OCI-LY7 (cell line): ENCODE data around the gene HIVEP3. TPM values are rescaled to one million over a fixed set of nuclear protein-coding genes. Genes with fewer than 3 reads are reported as not detected.

Experiments used
- BruUV-seq: library from RNA; stranded (reverse); fragments of 400-500 nt; replicated peaks from 2 replicates; lab custom pipeline; 2021; lab: Mats Ljungman, UMichigan
- CTCF ChIA-PET: fragments of 300-600 bp; sonication (Branson Sonifier 250); formaldehyde crosslinking; loops from one replicate; lab custom pipeline; 2022; ENCODE audit warnings: antibody characterized with exemption; ENCODE audit not compliant: unreplicated experiment; lab: Charles Lee
- POLR2A ChIA-PET: fragments of 300-600 bp; sonication (Branson Sonifier 250); formaldehyde crosslinking; loops from one replicate; lab custom pipeline; 2022; ENCODE audit warnings: antibody characterized with exemption; lab: Charles Lee
- DNase-seq: peaks from one replicate; pipeline ENCODE4 v3.0.0-alpha.2; 2015; ENCODE audit warnings: low spot score
- H2AFZ ChIP-seq: fragments of 200-600 bp; sonication (generic), shearing (Covaris generic); 2 replicates; pipeline ENCODE4 v1.6.1; 2014; ENCODE audit warnings: mild to moderate bottlenecking, antibody characterized with exemption, low read length, moderate library complexity
- H3K27ac ChIP-seq: fragments of 200-600 bp; sonication (generic); 2 replicates; pipeline ENCODE4 v1.5.1; 2014; ENCODE audit warnings: mixed run types, low read depth, mild to moderate bottlenecking, moderate library complexity, low read length, inconsistent platforms; ENCODE audit not compliant: poor library complexity, severe bottlenecking
- H3K36me3 ChIP-seq: fragments of 200-600 bp; sonication (generic); 2 replicates; pipeline ENCODE4 v1.6.1; 2014; ENCODE audit warnings: mild to moderate bottlenecking, antibody characterized with exemption, low read length, moderate library complexity, mixed read lengths; ENCODE audit not compliant: insufficient read depth
- H3K4me1 ChIP-seq: fragments of 200-600 bp; sonication (generic); 2 replicates; pipeline ENCODE4 v1.5.1; 2014; ENCODE audit warnings: mild to moderate bottlenecking, low read length; ENCODE audit not compliant: insufficient read depth, poor library complexity, severe bottlenecking
- H3K4me2 ChIP-seq: fragments of 200-600 bp; sonication (generic); 2 replicates; pipeline ENCODE4 v1.6.1; 2014; ENCODE audit warnings: mild to moderate bottlenecking, low read length
- H3K4me3 ChIP-seq: fragments of 200-600 bp; sonication (generic); 2 replicates; pipeline ENCODE4 v1.5.1; 2014; ENCODE audit warnings: mild to moderate bottlenecking, low read depth, low read length; ENCODE audit not compliant: poor library complexity, severe bottlenecking
- H3K79me2 ChIP-seq: fragments of 200-600 bp; sonication (generic); 2 replicates; pipeline ENCODE4 v1.6.1; 2016; ENCODE audit warnings: low read depth, mild to moderate bottlenecking, low read length, moderate library complexity, mixed read lengths; ENCODE audit not compliant: insufficient read depth
- H3K9me2 ChIP-seq: fragments of 200-600 bp; sonication (generic); 2 replicates; pipeline ENCODE4 v1.6.1; 2016; ENCODE audit warnings: mild to moderate bottlenecking, low read length, mixed read lengths; ENCODE audit not compliant: insufficient read depth
- H3K9me3 ChIP-seq: fragments of 200-600 bp; sonication (generic); 2 replicates; pipeline ENCODE4 v1.6.1; 2014; ENCODE audit warnings: mild to moderate bottlenecking, mixed run types, low read length, mixed read lengths
- H4K20me1 ChIP-seq: fragments of 200-600 bp; sonication (generic); 2 replicates; pipeline ENCODE4 v1.6.1; 2014; ENCODE audit warnings: mild to moderate bottlenecking, antibody characterized with exemption, low read length, moderate library complexity, mixed read lengths; ENCODE audit not compliant: insufficient read depth
- CTCF ChIP-seq: fragments of 200-600 bp; sonication (generic); conservative IDR thresholded peaks from 2 replicates; pipeline ENCODE4 v1.5.1; 2014; ENCODE audit warnings: mild to moderate bottlenecking, antibody characterized with exemption, low read length, moderate library complexity, mixed read lengths
- EZH2phosphoT487 ChIP-seq: fragments of 200-600 bp; sonication (generic); IDR thresholded peaks from 2 replicates; pipeline ENCODE4 v1.6.1; 2018; ENCODE audit warnings: low read depth, borderline replicate concordance, mild to moderate bottlenecking, mixed run types, antibody characterized with exemption, low read length, moderate library complexity, mixed read lengths
- intact Hi-C: fragments of 100-400 bp; cut with micrococcal nuclease; formaldehyde crosslinking; loops from one replicate; pipeline ENCODE4 v1.10.0; 2022; ENCODE audit not compliant: unreplicated experiment
- total RNA-seq, 2 experiments: library from RNA; depleted of rRNA in 1 of 2; stranded (reverse); fragments of >200 nt in 1 of 2; shearing (Covaris generic) in 1 of 2; gene quantifications; 2 replicates each; pipeline ENCODE4 v1.2.3, GENCODE V29; 2014 to 2022

The HIVEP3 gene
- total RNA-seq, 2 experiments from 2014 or later: 0.53 to 0.60 TPM

GRCh38 chr1:41789661-41790330, 128.9 kb downstream of the HIVEP3 start:
- ChIA-PET POLR2A (interaction anchor here (0.6 kb wide), 1 partner anchor 1404 kb away, joined by 4 read pairs; no protein-coding TSS in a partner anchor), CTCF (no interaction called here)
- Histone ChIP-seq H3K4me1 (no peaks in the 10 kb centered on the region), H3K4me2 (no peak overlapping the region), H3K36me3 (no peaks in the 10 kb centered on the region), H3K9me2 (no peaks in the 10 kb centered on the region), H3K9me3 (no peaks in the 10 kb centered on the region), H3K27ac (no peak overlapping the region), H2AFZ (no peak overlapping the region), H3K4me3 (no peak overlapping the region), H3K79me2 (no peaks in the 10 kb centered on the region), H4K20me1 (no peaks in the 10 kb centered on the region)
- BruUV-seq: no TSS peak
- no peak for TF ChIP-seq EZH2phosphoT487
- TF ChIP-seq CTCF: no peak
- no peak for DNase-seq
- intact Hi-C loops: no loop called here

GRCh38 chr1:41788427-41788826, 130.3 kb downstream of the HIVEP3 start:
- no peak overlapping the region for H3K4me3 ChIP-seq
- intact Hi-C loops: no loop called here
- ChIA-PET POLR2A (no interaction called here), CTCF (no interaction called here)
- H3K27ac ChIP-seq: no peak overlapping the region
- DNase-seq: no peak
- no peak for TF ChIP-seq EZH2phosphoT487
- TF ChIP-seq CTCF: no peak
- H3K79me2 ChIP-seq: no peaks in the 10 kb centered on the region
- H3K36me3 ChIP-seq: no peaks in the 10 kb centered on the region
- H2AFZ ChIP-seq: no peak overlapping the region
- no peaks in the 10 kb centered on the region for H3K9me2 ChIP-seq
- no peak overlapping the region for H3K4me2 ChIP-seq
- no peaks in the 10 kb centered on the region for H4K20me1 ChIP-seq
- H3K4me1 ChIP-seq: no peaks in the 10 kb centered on the region
- no TSS peak for BruUV-seq
- H3K9me3 ChIP-seq: 0 out of 2 replicates have a peak, but pooled peaks cover 4% of the 10 kb centered on the region

GRCh38 chr1:41784531-41785274, 134.0 kb downstream of the HIVEP3 start:
- CTCF ChIA-PET: no interaction called here
- H3K36me3 ChIP-seq: no peaks in the 10 kb centered on the region
- H2AFZ ChIP-seq: no peak overlapping the region
- no peak for TF ChIP-seq CTCF
- TF ChIP-seq EZH2phosphoT487: no peak
- no peaks in the 10 kb centered on the region for H3K79me2 ChIP-seq
- H3K9me3 ChIP-seq: 0 out of 2 replicates have a peak, but pooled peaks cover 4% of the 10 kb centered on the region
- H3K4me1 ChIP-seq: no peaks in the 10 kb centered on the region
- no peak overlapping the region for H3K27ac ChIP-seq
- intact Hi-C loops: no loop called here
- H3K4me2 ChIP-seq: no peak overlapping the region
- H3K9me2 ChIP-seq: no peaks in the 10 kb centered on the region
- DNase-seq: no peak
- BruUV-seq: no TSS peak
- POLR2A ChIA-PET: no interaction called here
- no peaks in the 10 kb centered on the region for H4K20me1 ChIP-seq
- no peak overlapping the region for H3K4me3 ChIP-seq
